B cell (primary cell): ENCODE results near the gene GADD45A.

Source experiments
- EZH2 ChIP-seq: IDR thresholded peaks from 2 replicates; pipeline ENCODE4 v1.6.1; 2012; ENCODE audit warnings: borderline replicate concordance, low read depth, mild to moderate bottlenecking, moderate library complexity, low read length; ENCODE audit not compliant: insufficient read depth, poor library complexity, severe bottlenecking
- TF ChIP-seq, protein P1 (sequence below): fragments of 200-600 bp; IDR thresholded peaks from one replicate; pipeline ENCODE4 v1.8.0; 2022; ENCODE audit warnings: antibody characterized with exemption, mild to moderate bottlenecking

DNA sequence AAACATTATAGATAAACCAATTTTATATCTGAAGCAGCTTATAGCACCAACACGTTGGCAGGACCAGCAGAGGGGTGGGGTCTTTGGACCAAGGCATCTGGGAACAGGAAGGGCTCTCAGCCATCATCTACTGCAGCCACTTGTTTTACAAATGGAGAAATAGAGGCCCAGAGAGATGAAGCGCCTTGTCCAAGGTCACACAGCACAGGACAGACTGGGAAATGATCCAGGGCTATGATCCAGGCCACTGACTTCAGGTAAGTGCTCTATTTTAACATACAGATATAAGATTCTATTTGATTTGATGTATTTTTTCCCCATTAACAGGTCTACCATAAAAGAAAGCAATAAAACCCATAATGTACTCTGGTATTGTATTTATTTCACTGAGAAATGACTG is 16.9 kb downstream of the GADD45A start:
- no peak for TF ChIP-seq EZH2
- TF ChIP-seq, protein P1, sequence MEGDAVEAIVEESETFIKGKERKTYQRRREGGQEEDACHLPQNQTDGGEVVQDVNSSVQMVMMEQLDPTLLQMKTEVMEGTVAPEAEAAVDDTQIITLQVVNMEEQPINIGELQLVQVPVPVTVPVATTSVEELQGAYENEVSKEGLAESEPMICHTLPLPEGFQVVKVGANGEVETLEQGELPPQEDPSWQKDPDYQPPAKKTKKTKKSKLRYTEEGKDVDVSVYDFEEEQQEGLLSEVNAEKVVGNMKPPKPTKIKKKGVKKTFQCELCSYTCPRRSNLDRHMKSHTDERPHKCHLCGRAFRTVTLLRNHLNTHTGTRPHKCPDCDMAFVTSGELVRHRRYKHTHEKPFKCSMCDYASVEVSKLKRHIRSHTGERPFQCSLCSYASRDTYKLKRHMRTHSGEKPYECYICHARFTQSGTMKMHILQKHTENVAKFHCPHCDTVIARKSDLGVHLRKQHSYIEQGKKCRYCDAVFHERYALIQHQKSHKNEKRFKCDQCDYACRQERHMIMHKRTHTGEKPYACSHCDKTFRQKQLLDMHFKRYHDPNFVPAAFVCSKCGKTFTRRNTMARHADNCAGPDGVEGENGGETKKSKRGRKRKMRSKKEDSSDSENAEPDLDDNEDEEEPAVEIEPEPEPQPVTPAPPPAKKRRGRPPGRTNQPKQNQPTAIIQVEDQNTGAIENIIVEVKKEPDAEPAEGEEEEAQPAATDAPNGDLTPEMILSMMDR, result no peak
